Femur (tissue), 1 donor: ENCODE measurements around the gene NACA2.
"Not testable (repeated sequence)": the region's sequence is repeated elsewhere in the genome, so short reads cannot be mapped to it uniquely, and the experiment has no call there.

Experiments
- DNase-seq: peaks from one replicate; pipeline ENCODE4 v3.0.0-alpha.2; 2017

Gene NACA2

GRCh38 chr17:61591018-61591417 lies at the start of gene NACA2:
NACA2 (minus strand) TSS chr17:61591219; CDS start chr17:61591180, 39 bp downstream.
- DNase-seq, result no peak

- DNase-seq, result no peak
These were observed 48.8 kb upstream of the NACA2 start for GRCh38 chr17:61639818-61640217.

GRCh38 chr17:61638087-61638486 lies 47.1 kb upstream of the NACA2 start:
- DNase-seq, result no peak

GRCh38 chr17:61635913-61636432 lies 45.0 kb upstream of the NACA2 start:
- peak; percentile 40 for DNase-seq

GRCh38 chr17:61634942-61635538 lies 44.0 kb upstream of the NACA2 start:
- no peak for DNase-seq

GRCh38 chr17:61634011-61634539 lies 43.1 kb upstream of the NACA2 start:
- no peak for DNase-seq

GRCh38 chr17:61632826-61633225 lies 41.8 kb upstream of the NACA2 start:
- DNase-seq, result no peak

- DNase-seq, result no peak
These were observed 40.8 kb upstream of the NACA2 start for GRCh38 chr17:61631800-61632199.

- DNase-seq, result not testable (repeated sequence)
These were observed 37.1 kb upstream of the NACA2 start for GRCh38 chr17:61628158-61628557.

- no peak for DNase-seq
These were observed 36.6 kb upstream of the NACA2 start for GRCh38 chr17:61627658-61628057.

GRCh38 chr17:61627125-61627524 lies 36.1 kb upstream of the NACA2 start:
- DNase-seq, result no peak

- DNase-seq, result no peak
These were observed 34.5 kb upstream of the NACA2 start for GRCh38 chr17:61625564-61625963.

- DNase-seq, result no peak
These were observed 33.9 kb upstream of the NACA2 start for GRCh38 chr17:61624951-61625350.

- no peak for DNase-seq
These were observed 30.3 kb upstream of the NACA2 start for GRCh38 chr17:61621317-61621716.

GRCh38 chr17:61619953-61620352 lies 28.9 kb upstream of the NACA2 start:
- no peak for DNase-seq

GRCh38 chr17:61619493-61619892 lies 28.5 kb upstream of the NACA2 start:
- no peak for DNase-seq

GRCh38 chr17:61618950-61619349 lies 27.9 kb upstream of the NACA2 start:
- DNase-seq, result no peak

GRCh38 chr17:61617330-61617729 lies 26.3 kb upstream of the NACA2 start:
- peak; percentile 69 for DNase-seq

GRCh38 chr17:61616783-61617182 lies 25.8 kb upstream of the NACA2 start:
- DNase-seq, result no peak

GRCh38 chr17:61614219-61614618 lies 23.2 kb upstream of the NACA2 start:
- no peak for DNase-seq

GRCh38 chr17:61611323-61611722 lies 20.3 kb upstream of the NACA2 start:
- no peak for DNase-seq

GRCh38 chr17:61605692-61606091 lies 14.7 kb upstream of the NACA2 start:
- DNase-seq, result no peak

- no peak for DNase-seq
These were observed 10.3 kb upstream of the NACA2 start for GRCh38 chr17:61601297-61601696.

GRCh38 chr17:61600621-61601020 lies 9.6 kb upstream of the NACA2 start:
- no peak for DNase-seq

- DNase-seq, result no peak
These were observed 8.6 kb upstream of the NACA2 start for GRCh38 chr17:61599608-61600007.
